ENCODE measurements around the gene ST6GALNAC3.

Gene ST6GALNAC3

DNA sequence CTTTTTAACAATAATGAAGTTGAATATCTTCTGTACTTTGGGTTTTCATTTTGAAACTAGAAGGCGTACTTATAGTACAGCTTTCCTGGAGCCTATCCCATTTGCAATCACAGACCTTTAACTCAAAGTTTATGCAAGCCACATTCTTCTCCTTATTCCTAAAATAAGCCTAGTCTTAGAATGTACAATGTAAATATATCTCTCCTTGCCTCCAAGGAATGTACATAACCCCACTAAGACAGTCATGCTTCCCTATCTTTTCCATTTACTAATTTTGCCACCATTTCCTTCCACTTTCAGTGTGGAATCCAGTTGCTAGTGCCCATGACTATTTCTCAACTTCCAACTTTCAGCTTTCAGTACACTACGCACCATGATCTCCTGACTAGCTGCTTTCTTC is 327.6 kb downstream of the ST6GALNAC3 start:
- Histone ChIP-seq H3K9ac (ENCODE audit: low read length) (no peak overlapping the region), H3K36me3 (replicated peaks; ENCODE audit: low read depth, low read length) (no peaks in the 10 kb centered on the region), H2AFZ (ENCODE audit: low read depth, low read length) (no peak overlapping the region), H3K4me2 (ENCODE audit: low read length) (no peak overlapping the region), H3K79me2 (ENCODE audit: low read length) (no peaks in the 10 kb centered on the region), H4K20me1 (ENCODE audit: insufficient read depth, low read length) (no peaks in the 10 kb centered on the region), H3K9me3 (ENCODE audit: insufficient read depth, low read length) (no peaks in the 10 kb centered on the region), H3K4me3 (ENCODE audit: low read length) (no peak overlapping the region), H3K27me3 (ENCODE audit: low read depth, low read length) (no peaks in the 10 kb centered on the region), H3K27ac (ENCODE audit: low read length) (no peak overlapping the region), H3K4me1 (ENCODE audit: low read length) (no peaks in the 10 kb centered on the region)
- TF ChIP-seq CTCF (IDR thresholded peaks at IDR 0.05; ENCODE audit: low read depth, low read length) (no peak), EZH2phosphoT487 (IDR thresholded peaks at IDR 0.05; ENCODE audit: low read depth) (no peak)

- no peak for TF ChIP-seq EZH2phosphoT487 (IDR thresholded peaks at IDR 0.05; ENCODE audit: low read depth)
- no peak for TF ChIP-seq CTCF (IDR thresholded peaks at IDR 0.05; ENCODE audit: low read depth, low read length)
- no peaks in the 10 kb centered on the region for H3K79me2 ChIP-seq (ENCODE audit: low read length)
- H3K27me3 ChIP-seq (ENCODE audit: low read depth, low read length), result no peaks in the 10 kb centered on the region
- no peak overlapping the region for H3K4me3 ChIP-seq (ENCODE audit: low read length)
- no peak overlapping the region for H3K27ac ChIP-seq (ENCODE audit: low read length)
- H4K20me1 ChIP-seq (ENCODE audit: insufficient read depth, low read length), result no peaks in the 10 kb centered on the region
- H3K4me2 ChIP-seq (ENCODE audit: low read length), result no peak overlapping the region
- H3K4me1 ChIP-seq (ENCODE audit: low read length), result no peaks in the 10 kb centered on the region
- H2AFZ ChIP-seq (ENCODE audit: low read depth, low read length), result no peak overlapping the region
- no peaks in the 10 kb centered on the region for H3K36me3 ChIP-seq (replicated peaks; ENCODE audit: low read depth, low read length)
- no peak overlapping the region for H3K9ac ChIP-seq (ENCODE audit: low read length)
- no peaks in the 10 kb centered on the region for H3K9me3 ChIP-seq (ENCODE audit: insufficient read depth, low read length)
Measured at GRCh38 chr1:76408303-76408702, 333.8 kb downstream of the ST6GALNAC3 start.

GRCh38 chr1:76410499-76410898 is 336.0 kb downstream of the ST6GALNAC3 start:
- no peaks in the 10 kb centered on the region for H4K20me1 ChIP-seq (ENCODE audit: insufficient read depth, low read length)
- H3K9me3 ChIP-seq (ENCODE audit: insufficient read depth, low read length), result no peaks in the 10 kb centered on the region
- H3K27ac ChIP-seq (ENCODE audit: low read length), result no peak overlapping the region
- no peak overlapping the region for H2AFZ ChIP-seq (ENCODE audit: low read depth, low read length)
- no peak for TF ChIP-seq CTCF (IDR thresholded peaks at IDR 0.05; ENCODE audit: low read depth, low read length)
- TF ChIP-seq EZH2phosphoT487 (IDR thresholded peaks at IDR 0.05; ENCODE audit: low read depth), result no peak
- H3K27me3 ChIP-seq (ENCODE audit: low read depth, low read length), result no peaks in the 10 kb centered on the region
- H3K4me1 ChIP-seq (ENCODE audit: low read length), result no peaks in the 10 kb centered on the region
- no peaks in the 10 kb centered on the region for H3K36me3 ChIP-seq (replicated peaks; ENCODE audit: low read depth, low read length)
- H3K4me2 ChIP-seq (ENCODE audit: low read length), result no peak overlapping the region
- no peaks in the 10 kb centered on the region for H3K79me2 ChIP-seq (ENCODE audit: low read length)
- H3K9ac ChIP-seq (ENCODE audit: low read length), result no peak overlapping the region
- no peak overlapping the region for H3K4me3 ChIP-seq (ENCODE audit: low read length)

DNA sequence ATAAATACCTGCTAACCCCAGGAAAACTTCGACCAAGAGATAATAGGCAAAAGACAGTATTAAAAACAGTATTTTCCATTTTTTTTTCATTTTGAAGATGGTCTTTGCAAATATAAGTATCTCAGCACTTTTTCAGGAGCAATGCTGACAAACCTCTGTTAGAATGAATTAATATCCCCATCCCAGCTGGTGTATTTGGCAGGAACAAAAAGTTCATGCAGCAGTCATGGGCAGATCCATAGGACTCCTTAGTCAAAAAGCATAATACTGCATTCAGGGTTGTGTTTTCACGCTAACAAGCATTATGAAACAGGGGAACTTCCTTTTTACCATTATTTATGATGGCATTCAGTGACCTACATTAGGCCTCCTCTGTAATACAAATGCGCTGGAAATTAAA is 344.0 kb downstream of the ST6GALNAC3 start:
- H3K27me3 ChIP-seq (ENCODE audit: low read depth, low read length), result no peaks in the 10 kb centered on the region
- no peak overlapping the region for H3K9ac ChIP-seq (ENCODE audit: low read length)
- no peak overlapping the region for H3K4me2 ChIP-seq (ENCODE audit: low read length)
- peaks cover 4% of the 10 kb centered on the region for H3K4me1 ChIP-seq (ENCODE audit: low read length)
- no peak overlapping the region for H3K4me3 ChIP-seq (ENCODE audit: low read length)
- no peaks in the 10 kb centered on the region for H3K79me2 ChIP-seq (ENCODE audit: low read length)
- H3K9me3 ChIP-seq (ENCODE audit: insufficient read depth, low read length), result no peaks in the 10 kb centered on the region
- H3K27ac ChIP-seq (ENCODE audit: low read length), result no peak overlapping the region
- TF ChIP-seq CTCF (IDR thresholded peaks at IDR 0.05; ENCODE audit: low read depth, low read length) (no peak), EZH2phosphoT487 (IDR thresholded peaks at IDR 0.05; ENCODE audit: low read depth) (no peak)
- no peaks in the 10 kb centered on the region for H4K20me1 ChIP-seq (ENCODE audit: insufficient read depth, low read length)
- H3K36me3 ChIP-seq (replicated peaks; ENCODE audit: low read depth, low read length), result no peaks in the 10 kb centered on the region
- no peak overlapping the region for H2AFZ ChIP-seq (ENCODE audit: low read depth, low read length)
